Purkinje cell (primary cell): ENCODE results near the gene GNRHR. TPM values are rescaled to one million over a fixed set of nuclear protein-coding genes. Genes with fewer than 3 reads are reported as not detected.

Experiments
- polyA plus RNA-seq: library from polyadenylated mRNA; unstranded; fragments of >200 nt; fragmentation: Nextera tagmentation; gene quantifications from 2 replicates; pipeline ENCODE4 v1.2.1, GENCODE V29; 2014

Gene GNRHR, protein sequence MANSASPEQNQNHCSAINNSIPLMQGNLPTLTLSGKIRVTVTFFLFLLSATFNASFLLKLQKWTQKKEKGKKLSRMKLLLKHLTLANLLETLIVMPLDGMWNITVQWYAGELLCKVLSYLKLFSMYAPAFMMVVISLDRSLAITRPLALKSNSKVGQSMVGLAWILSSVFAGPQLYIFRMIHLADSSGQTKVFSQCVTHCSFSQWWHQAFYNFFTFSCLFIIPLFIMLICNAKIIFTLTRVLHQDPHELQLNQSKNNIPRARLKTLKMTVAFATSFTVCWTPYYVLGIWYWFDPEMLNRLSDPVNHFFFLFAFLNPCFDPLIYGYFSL
- polyA plus RNA-seq: 1.3 and 1.8 TPM in 2 replicates

DNA sequence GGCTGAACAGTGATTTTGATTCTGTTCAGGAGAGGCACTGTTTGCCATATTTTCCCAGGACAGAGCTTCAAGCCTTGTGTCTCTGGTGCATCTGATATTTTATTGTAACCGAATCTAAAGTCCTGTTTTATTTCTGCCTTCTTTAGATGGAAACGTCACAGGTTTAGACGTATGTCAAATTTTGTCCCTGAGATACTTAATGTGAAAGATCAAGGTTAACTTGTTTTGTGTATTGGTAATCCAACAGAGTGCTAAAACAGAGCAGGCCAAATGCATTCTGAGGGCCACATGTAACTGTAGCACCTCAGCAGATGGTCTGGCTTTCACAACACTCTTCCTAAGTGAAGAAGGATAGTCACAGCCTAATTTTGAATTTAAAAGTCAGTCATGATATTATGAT lies at the start of gene GNRHR:
Gene GNRHR (minus strand): TSS at position 101 of the 400 bp plus-strand sequence. CDS start 53 bp downstream, at position 48.

DNA sequence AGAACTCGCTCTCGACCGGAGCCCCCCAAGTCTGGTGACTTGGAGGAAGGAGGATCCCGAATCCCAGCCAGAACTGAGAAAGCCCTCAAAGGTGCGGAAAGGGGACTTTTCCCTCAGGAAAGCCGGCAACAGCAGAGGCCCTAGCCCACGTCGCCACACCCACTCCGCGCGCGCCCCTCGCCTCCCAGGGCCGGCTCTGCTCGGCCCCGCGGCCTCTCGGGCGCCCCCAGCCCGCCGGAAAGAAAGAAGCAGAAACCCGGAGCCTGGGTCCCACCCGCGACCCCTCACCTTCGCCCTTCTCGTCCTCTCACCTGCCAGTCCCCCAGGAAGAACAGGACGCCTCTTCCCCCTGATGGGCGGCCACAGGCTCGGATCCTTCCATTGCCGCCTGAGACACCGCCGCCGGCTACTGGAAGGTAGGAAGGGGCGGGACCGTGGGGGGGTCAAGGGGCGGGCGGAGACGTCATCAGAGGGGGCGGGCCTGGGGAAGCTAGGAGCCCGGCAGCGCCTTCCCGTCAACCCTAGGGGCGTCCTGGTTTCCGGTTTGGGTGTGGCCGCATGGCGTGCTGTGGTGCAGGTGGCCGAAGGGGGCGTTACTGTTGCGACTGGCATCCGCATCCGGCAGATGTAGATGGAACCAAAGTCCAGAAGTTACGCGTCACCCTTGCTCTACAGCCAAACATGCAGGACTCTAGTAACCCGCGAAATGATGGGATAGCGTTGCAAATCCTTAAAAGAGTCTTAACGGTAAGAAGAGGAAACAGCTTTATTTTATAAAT lies 53.3 kb downstream of the GNRHR start, which contains the start of gene UBA6:
Gene UBA6 (minus strand): TSS at position 418 of the 779 bp plus-strand sequence. CDS start 36 bp downstream, at position 382.

Other genes starting within 250 kb of the GNRHR start
- gene CENPC, start 208.9 kb downstream of the GNRHR start, polyA plus RNA-seq: 11.4 and 18.0 TPM in 2 replicates
- gene STAP1, start 195.7 kb downstream of the GNRHR start, polyA plus RNA-seq: not detected in 2 replicates
- gene UBA6, start 53.2 kb downstream of the GNRHR start, polyA plus RNA-seq: 30.7 and 36.7 TPM in 2 replicates
- 0.69 TPM in 1 of 2 replicates, not detected in the other for gene TMPRSS11D, start 129.6 kb upstream of the GNRHR start, polyA plus RNA-seq
- 0.60 and 1.2 TPM in 2 replicates for gene TMPRSS11A, start 209.1 kb upstream of the GNRHR start, polyA plus RNA-seq